HEK293 (cell line): ENCODE measurements around the gene CLNS1A.

ENCODE experiments used
- CTCF ChIA-PET: fragments of 350-600 bp; formaldehyde crosslinking; extraction: SDS; loops from one replicate; lab custom pipeline; 2021; ENCODE audit warnings: antibody characterized with exemption; lab: Yijun Ruan, JAX
- POLR2A ChIA-PET: fragments of 300-600 bp; formaldehyde crosslinking; extraction: SDS; loops from one replicate; lab custom pipeline; 2020; ENCODE audit warnings: antibody characterized with exemption, inconsistent platforms; lab: Yijun Ruan, JAX
- H3K27ac ChIP-seq: fragments of 200-500 bp; sonication (Bioruptor generic); 2 replicates; pipeline ENCODE4 v1.5.1; 2014; ENCODE audit warnings: low read depth, low read length, control low read depth, inconsistent platforms; ENCODE audit errors: extremely low read depth
- H3K36me3 ChIP-seq, 2 experiments: fragments of 200-500 bp in 1 of 2; sonication (Bioruptor generic) in 1 of 2; 1 replicate in 1 of 2; 2 replicates in 1 of 2; pipeline ENCODE4 v1.5.1; 2014 to 2017; ENCODE audit warnings: inconsistent platforms in 2 of 2, low read length in 2 of 2; ENCODE audit not compliant: control insufficient read depth in 2 of 2, insufficient read depth in 1 of 2
- H3K4me1 ChIP-seq: fragments of 200-500 bp; sonication (Bioruptor generic); 2 replicates; pipeline ENCODE4 v1.5.1; 2014; ENCODE audit warnings: mild to moderate bottlenecking, low read length, inconsistent platforms; ENCODE audit not compliant: control insufficient read depth, insufficient read depth
- H3K4me3 ChIP-seq: 2 replicates; pipeline ENCODE4 v1.5.1; 2011; ENCODE audit warnings: low read depth, mild to moderate bottlenecking, control low read depth, low read length, moderate library complexity
- H3K9me3 ChIP-seq: fragments of 200-500 bp; sonication (Bioruptor generic); 2 replicates; pipeline ENCODE4 v1.5.1; 2014; ENCODE audit warnings: low read depth, low read length, inconsistent platforms; ENCODE audit not compliant: control insufficient read depth, insufficient read depth
- EGR2 ChIP-seq: fragments of 450-650 bp; formaldehyde crosslinking; IDR thresholded peaks from 2 replicates; pipeline ENCODE4 v1.5.1; 2016; ENCODE audit warnings: low read depth, missing biosample characterization, missing genetic modification characterization
- GLIS2 ChIP-seq: fragments of 450-650 bp; formaldehyde crosslinking; IDR thresholded peaks from 2 replicates; pipeline ENCODE4 v1.5.1; 2016; ENCODE audit warnings: missing biosample characterization, missing genetic modification characterization
- ZFHX2 ChIP-seq: fragments of 450-650 bp; formaldehyde crosslinking; conservative IDR thresholded peaks from 2 replicates; pipeline ENCODE4 v1.5.1; 2016; ENCODE audit warnings: missing biosample characterization, missing genetic modification characterization
- ZNF221 ChIP-seq: fragments of 450-650 bp; formaldehyde crosslinking; IDR thresholded peaks from 2 replicates; pipeline ENCODE4 v1.5.1; 2017; ENCODE audit warnings: missing biosample characterization, missing genetic modification characterization, borderline replicate concordance
- ZNF266 ChIP-seq: fragments of 450-650 bp; formaldehyde crosslinking; IDR thresholded peaks from 2 replicates; pipeline ENCODE4 v1.5.1; 2016; ENCODE audit warnings: missing biosample characterization, missing genetic modification characterization, low read depth
- ZNF311 ChIP-seq: fragments of 450-650 bp; formaldehyde crosslinking; IDR thresholded peaks from 2 replicates; pipeline ENCODE4 v1.5.1; 2017; ENCODE audit warnings: missing biosample characterization, missing genetic modification characterization, borderline replicate concordance
- ZNF335 ChIP-seq: fragments of 450-650 bp; formaldehyde crosslinking; conservative IDR thresholded peaks from 2 replicates; pipeline ENCODE4 v1.5.1; 2016; ENCODE audit warnings: missing biosample characterization, missing genetic modification characterization
- ZNF398 ChIP-seq: fragments of 450-650 bp; formaldehyde crosslinking; IDR thresholded peaks from 2 replicates; pipeline ENCODE4 v1.5.1; 2017; ENCODE audit warnings: missing biosample characterization, missing genetic modification characterization
- ZNF433 ChIP-seq: fragments of 450-650 bp; formaldehyde crosslinking; IDR thresholded peaks from 2 replicates; pipeline ENCODE4 v1.5.1; 2016; ENCODE audit warnings: missing biosample characterization, missing genetic modification characterization, low read depth
- ZNF48 ChIP-seq: fragments of 450-650 bp; formaldehyde crosslinking; IDR thresholded peaks from 2 replicates; pipeline ENCODE4 v1.5.1; 2016; ENCODE audit warnings: missing biosample characterization, missing genetic modification characterization
- ZNF521 ChIP-seq: fragments of 450-650 bp; formaldehyde crosslinking; IDR thresholded peaks from 2 replicates; pipeline ENCODE4 v1.5.1; 2017; ENCODE audit warnings: missing biosample characterization, mild to moderate bottlenecking, missing genetic modification characterization
- ZNF544 ChIP-seq: fragments of 450-650 bp; formaldehyde crosslinking; IDR thresholded peaks from 2 replicates; pipeline ENCODE4 v1.5.0; 2017; ENCODE audit warnings: missing biosample characterization, missing genetic modification characterization
- ZNF610 ChIP-seq: fragments of 450-650 bp; formaldehyde crosslinking; IDR thresholded peaks from 2 replicates; pipeline ENCODE4 v1.5.1; 2016; ENCODE audit warnings: missing biosample characterization, missing genetic modification characterization, borderline replicate concordance
- ZNF654 ChIP-seq: fragments of 450-650 bp; formaldehyde crosslinking; IDR thresholded peaks from 2 replicates; pipeline ENCODE4 v1.5.1; 2016; ENCODE audit warnings: low read depth, missing biosample characterization, missing genetic modification characterization
- ZNF830 ChIP-seq: fragments of 450-650 bp; IDR thresholded peaks from 2 replicates; pipeline ENCODE4 v1.5.0; 2018; ENCODE audit warnings: missing biosample characterization, missing genetic modification characterization, low read depth, mild to moderate bottlenecking, moderate library complexity
- ZXDB ChIP-seq: fragments of 450-650 bp; formaldehyde crosslinking; IDR thresholded peaks from 2 replicates; pipeline ENCODE4 v1.5.1; 2016; ENCODE audit warnings: missing biosample characterization, missing genetic modification characterization
- TF ChIP-seq, protein P1 (sequence below): fragments of 450-650 bp; formaldehyde crosslinking; IDR thresholded peaks from 2 replicates; pipeline ENCODE4; 2016; ENCODE audit warnings: missing biosample characterization, missing genetic modification characterization
- TF ChIP-seq, protein P2 (sequence below): fragments of 450-650 bp; formaldehyde crosslinking; IDR thresholded peaks from 2 replicates; pipeline ENCODE4 v1.5.1; 2016; ENCODE audit warnings: missing biosample characterization, missing genetic modification characterization
- TF ChIP-seq, protein P3 (sequence below): fragments of 450-650 bp; formaldehyde crosslinking; IDR thresholded peaks from 2 replicates; pipeline ENCODE4 v1.5.1; 2016; ENCODE audit warnings: missing biosample characterization, missing genetic modification characterization

CLNS1A gene

GRCh38 chr11:77589521-77590193 lies 47.9 kb downstream of the CLNS1A start, which contains the start of gene AQP11 (continued):
- TF ChIP-seq ZNF544 (tag by site-specific recombination) (no peak), ZNF521 (no peak), ZNF48 (tag by site-specific recombination) (no peak), ZNF830 (tag by site-specific recombination) (no peak), ZNF398 (peak; percentile 67), ZNF654 (tag by site-specific recombination) (no peak), ZXDB (tag by site-specific recombination) (no peak), ZNF433 (no peak)
- TF ChIP-seq, protein P1, sequence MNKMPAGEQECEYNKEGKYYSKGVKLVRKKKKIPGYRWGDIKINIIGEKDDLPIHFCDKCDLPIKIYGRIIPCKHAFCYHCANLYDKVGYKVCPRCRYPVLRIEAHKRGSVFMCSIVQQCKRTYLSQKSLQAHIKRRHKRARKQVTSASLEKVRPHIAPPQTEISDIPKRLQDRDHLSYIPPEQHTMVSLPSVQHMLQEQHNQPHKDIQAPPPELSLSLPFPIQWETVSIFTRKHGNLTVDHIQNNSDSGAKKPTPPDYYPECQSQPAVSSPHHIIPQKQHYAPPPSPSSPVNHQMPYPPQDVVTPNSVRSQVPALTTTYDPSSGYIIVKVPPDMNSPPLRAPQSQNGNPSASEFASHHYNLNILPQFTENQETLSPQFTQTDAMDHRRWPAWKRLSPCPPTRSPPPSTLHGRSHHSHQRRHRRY (tag by site-specific recombination): no peak
- TF ChIP-seq, protein P2, sequence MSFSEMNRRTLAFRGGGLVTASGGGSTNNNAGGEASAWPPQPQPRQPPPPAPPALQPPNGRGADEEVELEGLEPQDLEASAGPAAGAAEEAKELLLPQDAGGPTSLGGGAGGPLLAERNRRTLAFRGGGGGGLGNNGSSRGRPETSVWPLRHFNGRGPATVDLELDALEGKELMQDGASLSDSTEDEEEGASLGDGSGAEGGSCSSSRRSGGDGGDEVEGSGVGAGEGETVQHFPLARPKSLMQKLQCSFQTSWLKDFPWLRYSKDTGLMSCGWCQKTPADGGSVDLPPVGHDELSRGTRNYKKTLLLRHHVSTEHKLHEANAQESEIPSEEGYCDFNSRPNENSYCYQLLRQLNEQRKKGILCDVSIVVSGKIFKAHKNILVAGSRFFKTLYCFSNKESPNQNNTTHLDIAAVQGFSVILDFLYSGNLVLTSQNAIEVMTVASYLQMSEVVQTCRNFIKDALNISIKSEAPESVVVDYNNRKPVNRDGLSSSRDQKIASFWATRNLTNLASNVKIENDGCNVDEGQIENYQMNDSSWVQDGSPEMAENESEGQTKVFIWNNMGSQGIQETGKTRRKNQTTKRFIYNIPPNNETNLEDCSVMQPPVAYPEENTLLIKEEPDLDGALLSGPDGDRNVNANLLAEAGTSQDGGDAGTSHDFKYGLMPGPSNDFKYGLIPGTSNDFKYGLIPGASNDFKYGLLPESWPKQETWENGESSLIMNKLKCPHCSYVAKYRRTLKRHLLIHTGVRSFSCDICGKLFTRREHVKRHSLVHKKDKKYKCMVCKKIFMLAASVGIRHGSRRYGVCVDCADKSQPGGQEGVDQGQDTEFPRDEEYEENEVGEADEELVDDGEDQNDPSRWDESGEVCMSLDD: no peak; the same call in 1 of the 2 replicates

GRCh38 chr11:77589181-77589520 lies 48.4 kb downstream of the CLNS1A start:
- H3K27ac ChIP-seq: no peak overlapping the region; the same call in 1 of the 2 replicates

More at GRCh38 chr11:77589181-77589520, 48.4 kb downstream of the CLNS1A start:
- ChIA-PET POLR2A (no interaction called here), CTCF (interaction anchor here (0.7 kb wide), 1 partner anchor 477 kb away, joined by 3 read pairs; no protein-coding TSS in a partner anchor)
- Histone ChIP-seq H3K4me1 (no peaks in the 10 kb centered on the region), H3K4me3 (peak overlapping the region; percentile 42), H3K9me3 (no peaks in the 10 kb centered on the region), H3K36me3 (no peaks in the 10 kb centered on the region)
- no peak for TF ChIP-seq ZNF266 (tag by site-specific recombination)
- no peak for TF ChIP-seq ZNF221 (tag by site-specific recombination)
- peak; percentile 30 for TF ChIP-seq ZFHX2 (tag by site-specific recombination)
- TF ChIP-seq ZNF311: no peak
- TF ChIP-seq ZNF610 (tag by site-specific recombination): peak; percentile 93; the same call in 1 of the 2 replicates
- peak; percentile 31; the same call in 1 of the 2 replicates for TF ChIP-seq ZNF335 (tag by site-specific recombination)
- TF ChIP-seq EGR2 (tag by site-specific recombination): no peak
- TF ChIP-seq, protein P3, sequence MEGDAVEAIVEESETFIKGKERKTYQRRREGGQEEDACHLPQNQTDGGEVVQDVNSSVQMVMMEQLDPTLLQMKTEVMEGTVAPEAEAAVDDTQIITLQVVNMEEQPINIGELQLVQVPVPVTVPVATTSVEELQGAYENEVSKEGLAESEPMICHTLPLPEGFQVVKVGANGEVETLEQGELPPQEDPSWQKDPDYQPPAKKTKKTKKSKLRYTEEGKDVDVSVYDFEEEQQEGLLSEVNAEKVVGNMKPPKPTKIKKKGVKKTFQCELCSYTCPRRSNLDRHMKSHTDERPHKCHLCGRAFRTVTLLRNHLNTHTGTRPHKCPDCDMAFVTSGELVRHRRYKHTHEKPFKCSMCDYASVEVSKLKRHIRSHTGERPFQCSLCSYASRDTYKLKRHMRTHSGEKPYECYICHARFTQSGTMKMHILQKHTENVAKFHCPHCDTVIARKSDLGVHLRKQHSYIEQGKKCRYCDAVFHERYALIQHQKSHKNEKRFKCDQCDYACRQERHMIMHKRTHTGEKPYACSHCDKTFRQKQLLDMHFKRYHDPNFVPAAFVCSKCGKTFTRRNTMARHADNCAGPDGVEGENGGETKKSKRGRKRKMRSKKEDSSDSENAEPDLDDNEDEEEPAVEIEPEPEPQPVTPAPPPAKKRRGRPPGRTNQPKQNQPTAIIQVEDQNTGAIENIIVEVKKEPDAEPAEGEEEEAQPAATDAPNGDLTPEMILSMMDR (tag by site-specific recombination): no peak
- TF ChIP-seq GLIS2: peak; percentile 28; the same call in 1 of the 2 replicates
- peak; percentile 93 for TF ChIP-seq ZXDB (tag by site-specific recombination)
